Activated naive CD4-positive, alpha-beta T cell treated with anti-CD3 and anti-CD28 coated beads, Interleukin-2, amount 10 ng/mL, durations not matched to agents 7 days and 5 days (primary cell): ENCODE measurements around the gene ZNF202.
"Not testable (repeated sequence)": the region's sequence is repeated elsewhere in the genome, so short reads cannot be mapped to it uniquely, and the experiment has no call there.

Source experiments
- CTCF ChIA-PET: fragments of 350-600 bp; sonication (Branson Sonifier 250); formaldehyde crosslinking; loops from one replicate; lab custom pipeline; 2021; ENCODE audit warnings: antibody characterized with exemption; lab: Charles Lee
- DNase-seq: peaks from one replicate; pipeline ENCODE4 v3.0.0-alpha.2; 2020
- H3K27ac Mint-ChIP-seq: one replicate; pipeline ENCODE4 v1.8.0; 2021; ENCODE audit warnings: mild to moderate bottlenecking, moderate library complexity, mixed read lengths
- H3K27me3 Mint-ChIP-seq: one replicate; pipeline ENCODE4 v1.8.0; 2021; ENCODE audit warnings: mild to moderate bottlenecking, mixed read lengths
- H3K36me3 Mint-ChIP-seq: one replicate; pipeline ENCODE4 v1.8.0; 2021; ENCODE audit warnings: mixed read lengths
- H3K4me1 Mint-ChIP-seq: one replicate; pipeline ENCODE4 v1.8.0; 2021; ENCODE audit warnings: mixed read lengths
- H3K4me3 Mint-ChIP-seq: one replicate; pipeline ENCODE4 v1.8.0; 2021; ENCODE audit warnings: mild to moderate bottlenecking, moderate library complexity, mixed read lengths
- H3K9me3 Mint-ChIP-seq: one replicate; pipeline ENCODE4 v1.8.0; 2021; ENCODE audit warnings: mixed read lengths

ZNF202 gene

GRCh38 chr11:123754101-123754568 is 12.7 kb upstream of the ZNF202 start, which contains the start of gene OR6X1:
TSS of gene OR6X1 (minus strand) at chr11:123754518. CDS start at chr11:123754518, 0 bp downstream.
- H3K4me1 Mint-ChIP-seq, result peaks cover 53% of the 10 kb centered on the region
- peak within 1 kb of the TSS; percentile 16 for H3K27ac Mint-ChIP-seq
- CTCF ChIA-PET, result no interaction called here
- H3K9me3 Mint-ChIP-seq, result no peaks in the 10 kb centered on the region
- H3K27me3 Mint-ChIP-seq, result peaks cover 29% of the 10 kb centered on the region
- no peak within 1 kb of the TSS for H3K4me3 Mint-ChIP-seq
- DNase-seq, result no peak
- H3K36me3 Mint-ChIP-seq, result peaks cover 3% of the 10 kb centered on the region

- no peak overlapping the region for H3K27ac Mint-ChIP-seq
- CTCF ChIA-PET, result no interaction called here
- no peak for DNase-seq
- no peak overlapping the region for H3K4me3 Mint-ChIP-seq
- no peaks in the 10 kb centered on the region for H3K9me3 Mint-ChIP-seq
- H3K36me3 Mint-ChIP-seq, result no peaks in the 10 kb centered on the region
- H3K27me3 Mint-ChIP-seq, result peaks cover 34% of the 10 kb centered on the region
- H3K4me1 Mint-ChIP-seq, result peaks cover 47% of the 10 kb centered on the region
Measured at GRCh38 chr11:123753110-123753509, 11.7 kb upstream of the ZNF202 start.

- DNase-seq, result no peak
- H3K4me1 Mint-ChIP-seq, result peaks cover 47% of the 10 kb centered on the region
- H3K9me3 Mint-ChIP-seq, result no peaks in the 10 kb centered on the region
- H3K27ac Mint-ChIP-seq, result no peak overlapping the region
- no peak overlapping the region for H3K4me3 Mint-ChIP-seq
- CTCF ChIA-PET, result no interaction called here
- H3K36me3 Mint-ChIP-seq, result no peaks in the 10 kb centered on the region
- peaks cover 34% of the 10 kb centered on the region for H3K27me3 Mint-ChIP-seq
Measured at GRCh38 chr11:123751781-123752180, 10.3 kb upstream of the ZNF202 start.

- H3K27ac Mint-ChIP-seq, H3K9me3 Mint-ChIP-seq, H3K36me3 Mint-ChIP-seq, H3K4me3 Mint-ChIP-seq, CTCF ChIA-PET, DNase-seq: not testable (repeated sequence)
- Mint-ChIP-seq H3K27me3 (peaks cover 33% of the 10 kb centered on the region), H3K4me1 (peaks cover 12% of the 10 kb centered on the region)
Measured at GRCh38 chr11:123748349-123748748, 6.9 kb upstream of the ZNF202 start.

- peaks cover 20% of the 10 kb centered on the region for H3K27me3 Mint-ChIP-seq
- H3K4me1 Mint-ChIP-seq, result peaks cover 12% of the 10 kb centered on the region
- DNase-seq, result no peak
- no peak overlapping the region for H3K27ac Mint-ChIP-seq
- no peaks in the 10 kb centered on the region for H3K9me3 Mint-ChIP-seq
- H3K4me3 Mint-ChIP-seq, result no peak overlapping the region
- CTCF ChIA-PET, result no interaction called here
- no peaks in the 10 kb centered on the region for H3K36me3 Mint-ChIP-seq
Measured at GRCh38 chr11:123745764-123746451, 4.4 kb upstream of the ZNF202 start.

- H3K27ac Mint-ChIP-seq, result no peak overlapping the region
- CTCF ChIA-PET, result no interaction called here
- H3K27me3 Mint-ChIP-seq, result peaks cover 7% of the 10 kb centered on the region
- no peaks in the 10 kb centered on the region for H3K9me3 Mint-ChIP-seq
- H3K4me3 Mint-ChIP-seq, result no peak overlapping the region
- DNase-seq, result no peak
- peaks cover 38% of the 10 kb centered on the region for H3K4me1 Mint-ChIP-seq
- peaks cover 11% of the 10 kb centered on the region for H3K36me3 Mint-ChIP-seq
Measured at GRCh38 chr11:123742724-123743120, 1.3 kb upstream of the ZNF202 start.

- Mint-ChIP-seq H3K4me3 (peak overlapping the region; percentile 81), H3K36me3 (peaks cover 17% of the 10 kb centered on the region)
- CTCF ChIA-PET, result no interaction called here
Measured at GRCh38 chr11:123742031-123742723, 717 bp upstream of the ZNF202 start.

DNA sequence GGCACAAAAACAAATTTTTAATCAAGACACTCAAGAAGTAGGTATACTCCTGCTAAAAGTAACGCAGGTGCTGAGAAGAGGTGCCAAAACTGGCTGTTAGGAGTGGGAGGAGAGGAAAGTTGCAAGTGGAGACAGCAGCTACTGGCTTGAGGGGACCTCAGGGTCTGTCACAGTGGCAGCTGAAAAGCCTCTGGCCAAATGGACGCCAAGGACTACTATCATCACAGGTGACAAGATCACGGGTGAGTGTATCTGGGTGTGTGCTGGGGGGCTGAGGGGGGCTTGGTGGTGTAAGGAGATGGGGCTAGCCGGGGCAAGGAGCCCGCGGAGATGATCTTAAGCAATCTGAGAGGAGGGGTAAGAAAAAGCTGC is 687 bp downstream of the ZNF202 start:
- peaks cover 20% of the 10 kb centered on the region for H3K36me3 Mint-ChIP-seq
- peaks cover 39% of the 10 kb centered on the region for H3K4me1 Mint-ChIP-seq
- H3K27ac Mint-ChIP-seq, result peak overlapping the region; percentile 83
- CTCF ChIA-PET, result no interaction called here
- no peak for DNase-seq
- H3K9me3 Mint-ChIP-seq, result no peaks in the 10 kb centered on the region
- H3K4me3 Mint-ChIP-seq, result peak overlapping the region; percentile 81
- H3K27me3 Mint-ChIP-seq, result peaks cover under 1% of the 10 kb centered on the region

More at GRCh38 chr11:123742031-123742723, 717 bp upstream of the ZNF202 start:
- H3K27ac Mint-ChIP-seq, result peak overlapping the region; percentile 83
- H3K9me3 Mint-ChIP-seq, result no peaks in the 10 kb centered on the region
- H3K4me1 Mint-ChIP-seq, result peaks cover 39% of the 10 kb centered on the region
- DNase-seq, result no peak
- peaks cover 7% of the 10 kb centered on the region for H3K27me3 Mint-ChIP-seq

- Mint-ChIP-seq H3K9me3 (no peaks in the 10 kb centered on the region), H3K4me3 (no peak overlapping the region), H3K27ac (no peak overlapping the region), H3K4me1 (peaks cover 39% of the 10 kb centered on the region), H3K27me3 (no peaks in the 10 kb centered on the region), H3K36me3 (peaks cover 35% of the 10 kb centered on the region)
- no peak for DNase-seq
- CTCF ChIA-PET, result interaction anchor here (1.0 kb wide), 1 partner anchor 683 kb away, joined by 3 read pairs; no protein-coding TSS in a partner anchor
Measured at GRCh38 chr11:123738374-123738773, 3.1 kb downstream of the ZNF202 start.

- CTCF ChIA-PET, result interaction anchor here (1.0 kb wide), 1 partner anchor 96 kb away, joined by 3 read pairs; no protein-coding TSS in a partner anchor
- Mint-ChIP-seq H3K4me1 (peaks cover 29% of the 10 kb centered on the region), H3K27me3 (no peaks in the 10 kb centered on the region), H3K36me3 (peaks cover 35% of the 10 kb centered on the region), H3K27ac (no peak overlapping the region), H3K4me3 (no peak overlapping the region), H3K9me3 (no peaks in the 10 kb centered on the region)
- DNase-seq, result no peak
Measured at GRCh38 chr11:123736769-123737168, 4.7 kb downstream of the ZNF202 start.

- no peaks in the 10 kb centered on the region for H3K27me3 Mint-ChIP-seq
- no peak overlapping the region for H3K4me3 Mint-ChIP-seq
- DNase-seq, result no peak
- no peaks in the 10 kb centered on the region for H3K4me1 Mint-ChIP-seq
- H3K27ac Mint-ChIP-seq, result no peak overlapping the region
- CTCF ChIA-PET, result interaction anchor here (1.2 to 3.0 kb wide), 2 partner anchors 19 to 149 kb away, joined by 3 to 14 read pairs; no protein-coding TSS in a partner anchor
- peaks cover 26% of the 10 kb centered on the region for H3K9me3 Mint-ChIP-seq
- peaks cover 57% of the 10 kb centered on the region for H3K36me3 Mint-ChIP-seq
Measured at GRCh38 chr11:123729602-123730001, 11.9 kb downstream of the ZNF202 start.

DNA sequence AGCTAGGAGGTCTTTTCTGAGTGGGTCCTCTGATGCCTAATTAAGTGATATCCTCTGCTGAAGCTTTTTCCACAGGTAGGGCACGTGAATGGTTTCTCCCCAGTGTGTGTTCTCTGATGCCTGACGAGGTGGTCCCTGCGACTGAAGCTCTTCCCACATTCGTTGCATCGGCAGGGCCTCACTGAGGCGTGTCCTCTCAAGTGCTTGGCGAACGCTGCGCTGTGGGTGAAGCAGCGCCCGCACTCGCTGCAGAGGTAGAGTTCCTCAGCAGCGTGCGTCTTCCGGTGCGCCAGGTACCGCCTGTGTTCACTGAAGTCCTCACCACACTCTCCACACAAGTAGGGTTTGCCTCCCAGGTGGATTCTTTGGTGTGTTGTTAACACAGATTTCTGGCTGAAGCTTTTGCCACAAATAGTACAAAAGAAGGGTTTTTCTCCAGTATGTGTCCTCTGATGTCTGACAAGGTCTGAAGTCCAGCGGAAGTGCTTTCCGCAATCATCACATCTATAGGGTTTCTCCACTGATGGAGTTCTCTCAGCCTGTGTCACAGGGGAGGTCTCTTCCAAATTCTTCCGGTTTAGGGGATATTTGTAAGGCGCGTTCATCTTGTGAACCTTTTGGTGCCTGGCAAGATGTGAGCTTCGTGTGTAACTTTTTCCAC is 15.3 kb downstream of the ZNF202 start:
- Mint-ChIP-seq H3K36me3 (peaks cover 60% of the 10 kb centered on the region), H3K4me3 (no peak overlapping the region), H3K27ac (no peak overlapping the region), H3K9me3 (peaks cover 29% of the 10 kb centered on the region), H3K4me1 (no peaks in the 10 kb centered on the region), H3K27me3 (no peaks in the 10 kb centered on the region)
- CTCF ChIA-PET, result interaction anchor here (0.8 to 1.0 kb wide), 2 partner anchors 15 to 18 kb away, joined by 3 read pairs; no protein-coding TSS in a partner anchor
- no peak for DNase-seq

DNA sequence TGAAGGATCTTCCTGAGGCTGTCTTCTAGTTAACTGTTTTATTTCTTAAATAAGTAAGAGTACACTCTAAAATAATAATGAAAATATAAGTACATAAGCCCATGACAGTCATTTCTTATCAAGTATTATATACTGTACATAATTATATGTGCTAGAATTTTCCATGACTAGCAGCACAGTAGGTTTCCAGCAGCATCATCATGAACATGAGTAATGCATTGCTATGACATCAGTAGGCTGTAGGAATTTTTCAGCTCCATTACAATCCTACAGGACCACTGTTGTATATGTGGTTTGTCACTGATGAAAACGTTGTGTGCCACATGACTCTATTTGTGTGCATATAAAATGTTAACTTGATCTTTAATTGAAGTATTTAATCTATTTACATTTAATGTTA is 22.0 kb downstream of the ZNF202 start:
- DNase-seq, result no peak
- Mint-ChIP-seq H3K27me3 (peaks cover 16% of the 10 kb centered on the region), H3K36me3 (peaks cover 8% of the 10 kb centered on the region), H3K4me3 (no peak overlapping the region), H3K9me3 (peaks cover 1% of the 10 kb centered on the region), H3K27ac (no peak overlapping the region), H3K4me1 (no peaks in the 10 kb centered on the region)
- CTCF ChIA-PET, result interaction anchor here (0.8 to 2.1 kb wide), 3 partner anchors 9 to 30 kb away, joined by 3 to 12 read pairs (median 8); no protein-coding TSS in a partner anchor

DNA sequence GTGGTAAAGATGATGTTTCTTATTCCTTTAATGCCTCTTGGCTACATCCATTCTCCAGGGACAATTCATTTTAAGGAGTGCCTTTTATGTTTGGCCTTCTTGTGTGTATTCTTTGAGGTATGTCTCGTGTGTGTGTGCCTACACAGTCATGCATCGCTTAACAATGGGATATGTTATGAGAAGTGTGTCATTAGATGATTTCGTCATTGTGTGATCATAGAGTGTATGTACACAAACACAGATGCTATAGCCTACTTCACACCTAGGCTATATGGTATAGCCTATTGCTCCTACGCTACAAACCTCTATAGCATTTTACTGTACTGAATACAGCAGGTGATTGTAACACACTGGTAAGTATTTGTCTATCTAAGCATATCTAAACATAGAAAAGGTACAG is 23.0 kb downstream of the ZNF202 start:
- peaks cover 16% of the 10 kb centered on the region for H3K27me3 Mint-ChIP-seq
- H3K4me1 Mint-ChIP-seq, result no peaks in the 10 kb centered on the region
- no peaks in the 10 kb centered on the region for H3K9me3 Mint-ChIP-seq
- no peak overlapping the region for H3K4me3 Mint-ChIP-seq
- no peak for DNase-seq
- CTCF ChIA-PET, result interaction anchor here (1.8 to 2.1 kb wide), 2 partner anchors 8 to 11 kb away, joined by 8 to 12 read pairs; no protein-coding TSS in a partner anchor
- peaks cover 3% of the 10 kb centered on the region for H3K36me3 Mint-ChIP-seq
- H3K27ac Mint-ChIP-seq, result no peak overlapping the region
